A673 (cell line): ENCODE data around the gene STK10. TPM values are rescaled to one million over a fixed set of nuclear protein-coding genes. Genes with fewer than 3 reads are reported as not detected.

Source experiments
- BruUV-seq: library from RNA; stranded (reverse); fragments of 400-500 nt; replicated peaks from 2 replicates; lab custom pipeline; 2021; lab: Mats Ljungman, UMichigan
- CTCF ChIA-PET: fragments of 300-600 bp; sonication (Branson Sonifier 250); formaldehyde crosslinking; loops from one replicate; lab custom pipeline; 2022; ENCODE audit warnings: antibody characterized with exemption; lab: Charles Lee
- POLR2A ChIA-PET: fragments of 300-600 bp; sonication (Branson Sonifier 250); formaldehyde crosslinking; loops from one replicate; lab custom pipeline; 2022; ENCODE audit warnings: antibody characterized with exemption; ENCODE audit not compliant: low non-redundant PET; lab: Charles Lee
- DNase-seq: peaks from one replicate; pipeline ENCODE4 v3.0.0-alpha.2; 2015; ENCODE audit warnings: low spot score
- H3K27ac ChIP-seq: fragments of 200-600 bp; sonication (generic); 2 replicates; pipeline ENCODE4 v1.5.1; 2016; ENCODE audit warnings: mixed run types, low read depth, mild to moderate bottlenecking, mixed read lengths, antibody characterized with exemption, low read length; ENCODE audit not compliant: poor library complexity, severe bottlenecking
- H3K27me3 ChIP-seq: fragments of 200-600 bp; sonication (generic); replicated peaks from 2 replicates; pipeline ENCODE4 v1.6.1; 2017; ENCODE audit warnings: mixed run types, low read depth, mild to moderate bottlenecking, mixed read lengths, antibody characterized with exemption, low read length; ENCODE audit not compliant: insufficient read depth, poor library complexity
- H3K36me3 ChIP-seq: fragments of 200-600 bp; sonication (generic); 2 replicates; pipeline ENCODE4 v1.6.1; 2016; ENCODE audit warnings: mixed run types, mild to moderate bottlenecking, mixed read lengths, antibody characterized with exemption, low read length; ENCODE audit not compliant: insufficient read depth, poor library complexity, severe bottlenecking
- H3K4me1 ChIP-seq: fragments of 200-600 bp; sonication (generic); 2 replicates; pipeline ENCODE4 v1.6.1; 2017; ENCODE audit warnings: mixed run types, mild to moderate bottlenecking, mixed read lengths, antibody characterized with exemption, low read length; ENCODE audit not compliant: insufficient read depth, poor library complexity, severe bottlenecking
- H3K4me3 ChIP-seq: fragments of 200-600 bp; sonication (generic); 2 replicates; pipeline ENCODE4 v1.5.1; 2016; ENCODE audit warnings: low read depth, mixed run types, mild to moderate bottlenecking, mixed read lengths, low read length; ENCODE audit not compliant: poor library complexity, severe bottlenecking
- H3K9me3 ChIP-seq: fragments of 200-600 bp; sonication (generic); 2 replicates; pipeline ENCODE4 v1.6.1; 2016; ENCODE audit warnings: mixed run types, low read depth, mild to moderate bottlenecking, mixed read lengths, antibody characterized with exemption, low read length; ENCODE audit not compliant: poor library complexity, severe bottlenecking
- EZH2 ChIP-seq: fragments of 200-600 bp; sonication (generic); IDR thresholded peaks from 2 replicates; pipeline ENCODE4 v1.6.1; 2017; ENCODE audit warnings: borderline replicate concordance, low read depth, mild to moderate bottlenecking, mixed read lengths, antibody characterized with exemption, low read length; ENCODE audit not compliant: poor library complexity, severe bottlenecking
- intact Hi-C: fragments of 100-400 bp; cut with micrococcal nuclease; formaldehyde crosslinking; loops from one replicate; pipeline ENCODE4 v1.10.0; 2022; ENCODE audit not compliant: unreplicated experiment
- total RNA-seq: library from RNA; stranded (reverse); gene quantifications from 2 replicates; pipeline ENCODE4 v1.2.3, GENCODE V29; 2021
- TF ChIP-seq, protein P1 (sequence below): fragments of 300-800, 200-600 bp; sonication (generic); conservative IDR thresholded peaks from 2 replicates; pipeline ENCODE4 v1.5.1; 2017; ENCODE audit warnings: low read depth, mild to moderate bottlenecking, antibody characterized with exemption, low read length, moderate library complexity, mixed read lengths

STK10 gene
- total RNA-seq, 1 experiment from 2014 or later = 3.8 TPM

DNA sequence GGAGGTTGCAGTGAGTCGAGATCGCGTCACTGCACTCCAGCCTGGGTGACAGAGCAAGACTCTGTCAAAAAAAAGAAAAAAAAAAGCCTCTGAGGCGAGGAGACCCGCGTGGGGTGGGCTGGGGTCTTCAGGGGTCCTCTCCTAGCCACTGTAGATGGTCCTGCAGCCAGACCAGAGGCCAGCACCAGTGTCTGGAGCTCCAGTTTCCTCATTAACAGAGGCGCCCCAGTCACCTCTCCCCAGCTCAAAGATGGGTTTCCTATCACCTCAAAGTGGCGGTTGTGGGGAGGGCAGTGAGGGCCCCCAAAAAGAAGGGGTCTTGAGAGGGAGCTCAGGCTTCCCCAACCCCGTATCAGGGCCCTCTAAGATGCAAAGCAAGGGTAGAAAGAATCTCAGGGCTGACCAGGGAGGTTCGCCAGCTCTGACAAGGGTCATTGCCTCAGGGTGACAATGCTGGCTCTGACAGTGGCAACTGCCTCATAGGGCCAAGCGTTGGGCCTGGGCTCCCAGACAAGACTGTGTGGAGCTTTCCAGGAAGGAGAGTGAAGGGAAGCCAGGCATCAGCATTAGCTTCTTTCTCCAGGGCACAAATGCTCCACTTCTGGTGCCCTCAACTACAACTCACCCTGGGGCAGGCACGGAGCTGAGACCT, 15.0 kb downstream of the STK10 start:
- no TSS peak for BruUV-seq
- H3K27ac ChIP-seq = no peak overlapping the region
- TF ChIP-seq, protein P1, sequence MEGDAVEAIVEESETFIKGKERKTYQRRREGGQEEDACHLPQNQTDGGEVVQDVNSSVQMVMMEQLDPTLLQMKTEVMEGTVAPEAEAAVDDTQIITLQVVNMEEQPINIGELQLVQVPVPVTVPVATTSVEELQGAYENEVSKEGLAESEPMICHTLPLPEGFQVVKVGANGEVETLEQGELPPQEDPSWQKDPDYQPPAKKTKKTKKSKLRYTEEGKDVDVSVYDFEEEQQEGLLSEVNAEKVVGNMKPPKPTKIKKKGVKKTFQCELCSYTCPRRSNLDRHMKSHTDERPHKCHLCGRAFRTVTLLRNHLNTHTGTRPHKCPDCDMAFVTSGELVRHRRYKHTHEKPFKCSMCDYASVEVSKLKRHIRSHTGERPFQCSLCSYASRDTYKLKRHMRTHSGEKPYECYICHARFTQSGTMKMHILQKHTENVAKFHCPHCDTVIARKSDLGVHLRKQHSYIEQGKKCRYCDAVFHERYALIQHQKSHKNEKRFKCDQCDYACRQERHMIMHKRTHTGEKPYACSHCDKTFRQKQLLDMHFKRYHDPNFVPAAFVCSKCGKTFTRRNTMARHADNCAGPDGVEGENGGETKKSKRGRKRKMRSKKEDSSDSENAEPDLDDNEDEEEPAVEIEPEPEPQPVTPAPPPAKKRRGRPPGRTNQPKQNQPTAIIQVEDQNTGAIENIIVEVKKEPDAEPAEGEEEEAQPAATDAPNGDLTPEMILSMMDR = no peak
- no peak for TF ChIP-seq EZH2
- POLR2A ChIA-PET = no interaction called here
- CTCF ChIA-PET = no interaction called here
- no peaks in the 10 kb centered on the region for H3K36me3 ChIP-seq
- DNase-seq = no peak
- no peaks in the 10 kb centered on the region for H3K9me3 ChIP-seq
- no peaks in the 10 kb centered on the region for H3K27me3 ChIP-seq
- no peak overlapping the region for H3K4me3 ChIP-seq
- intact Hi-C loops = no loop called here
- no peaks in the 10 kb centered on the region for H3K4me1 ChIP-seq

DNA sequence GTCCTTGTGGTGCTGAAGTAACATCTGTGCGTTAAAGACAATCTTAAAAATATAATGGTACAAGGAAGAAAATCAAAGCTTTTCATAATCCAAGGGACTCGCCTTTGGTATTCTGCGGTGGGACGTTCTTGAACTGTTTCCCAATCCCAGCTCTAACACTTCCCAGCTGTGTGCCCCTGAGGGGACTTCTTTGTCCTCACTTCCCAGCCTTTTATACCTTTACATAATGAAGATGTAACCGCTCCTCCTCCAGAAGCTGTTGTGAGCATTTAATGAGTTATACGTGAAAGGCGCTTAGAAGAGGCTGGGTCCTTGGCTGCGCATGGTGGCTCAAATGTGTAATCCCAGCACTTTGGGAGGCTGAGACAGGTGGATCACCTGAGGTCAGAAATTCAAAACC, 16.9 kb downstream of the STK10 start:
- DNase-seq = no peak
- no peak overlapping the region for H3K27ac ChIP-seq
- TF ChIP-seq, protein P1 = no peak
- no peak for TF ChIP-seq EZH2
- H3K27me3 ChIP-seq = no peaks in the 10 kb centered on the region
- ChIA-PET CTCF (no interaction called here), POLR2A (no interaction called here)
- intact Hi-C loops = no loop called here
- no peak overlapping the region for H3K4me3 ChIP-seq
- no peaks in the 10 kb centered on the region for H3K36me3 ChIP-seq
- H3K4me1 ChIP-seq = no peaks in the 10 kb centered on the region
- no TSS peak for BruUV-seq
- no peaks in the 10 kb centered on the region for H3K9me3 ChIP-seq

DNA sequence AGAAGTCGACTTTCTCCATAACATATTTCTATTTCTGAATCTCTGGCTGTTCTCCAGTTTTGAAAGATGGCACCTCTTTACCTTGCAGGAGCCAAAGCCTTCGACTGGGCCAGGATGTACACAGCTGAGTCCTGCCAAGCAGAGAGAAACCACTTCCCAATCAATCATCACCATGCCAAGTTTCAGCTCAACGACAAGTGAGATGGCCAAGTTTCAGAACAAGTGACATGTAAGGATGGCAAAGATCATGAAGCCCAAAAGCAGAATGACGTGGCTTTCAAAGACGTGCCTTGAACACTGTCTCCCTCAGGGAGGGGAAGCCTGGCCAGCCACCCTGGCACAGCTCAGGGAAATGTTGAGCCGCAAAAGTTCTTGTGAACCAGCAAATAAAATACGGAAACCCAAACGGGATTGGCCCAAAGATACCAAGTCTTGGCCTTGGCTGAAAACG, 17.7 kb downstream of the STK10 start:
- DNase-seq = no peak
- BruUV-seq = no TSS peak
- CTCF ChIA-PET = no interaction called here
- POLR2A ChIA-PET = no interaction called here
- no peaks in the 10 kb centered on the region for H3K36me3 ChIP-seq
- no peak overlapping the region for H3K27ac ChIP-seq
- no peaks in the 10 kb centered on the region for H3K4me1 ChIP-seq
- no peak for TF ChIP-seq EZH2
- TF ChIP-seq, protein P1 = no peak
- intact Hi-C loops = no loop called here
- H3K27me3 ChIP-seq = no peaks in the 10 kb centered on the region
- no peak overlapping the region for H3K4me3 ChIP-seq
- no peaks in the 10 kb centered on the region for H3K9me3 ChIP-seq
